Measurements from ENCODE around the gene ATG2A.
A peak's percentile ranks its signal among the peaks of the same experiment; 100 is the strongest.

Gene ATG2A

GRCh38 chr11:64864473-64865285 lies 52.3 kb downstream of the ATG2A start:
- no peak overlapping the region for H3K4me3 ChIP-seq (ENCODE audit: low read depth, low read length)
- peak; percentile 93 for DNase-seq (ENCODE audit: low read depth)
- TF ChIP-seq, protein P1, sequence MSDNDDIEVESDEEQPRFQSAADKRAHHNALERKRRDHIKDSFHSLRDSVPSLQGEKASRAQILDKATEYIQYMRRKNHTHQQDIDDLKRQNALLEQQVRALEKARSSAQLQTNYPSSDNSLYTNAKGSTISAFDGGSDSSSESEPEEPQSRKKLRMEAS (IDR thresholded peaks at IDR 0.05; ENCODE audit: low read depth, low read length): peak; percentile 28; the same call in 1 of the 2 replicates
- TF ChIP-seq CTCF (IDR thresholded peaks at IDR 0.05; ENCODE audit: low read depth, low read length) (no peak), MYC (IDR thresholded peaks at IDR 0.05; ENCODE audit: low read depth, low read length) (peak; percentile 54; the same call in 1 of the 2 replicates), POLR2A (IDR thresholded peaks at IDR 0.05; ENCODE audit: extremely low read depth, insufficient read length) (no peak)

DNA sequence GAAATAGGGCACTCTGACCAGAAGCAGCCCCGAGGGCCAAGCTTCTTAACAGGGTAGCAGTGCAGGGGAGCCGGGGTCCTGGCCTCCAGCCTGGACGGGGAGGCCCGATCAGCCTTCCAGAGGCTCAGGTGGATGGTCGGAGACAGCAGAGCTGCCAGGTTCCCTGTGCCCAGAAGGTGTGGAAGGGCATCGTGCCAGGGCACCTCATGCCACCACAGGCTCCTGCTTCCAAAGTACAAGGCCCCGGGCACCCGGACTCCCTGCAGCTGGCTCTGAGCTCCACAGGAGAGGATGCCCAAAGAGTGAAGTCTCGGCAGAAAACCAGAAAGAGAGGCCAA lies 52.9 kb downstream of the ATG2A start:
- H3K4me3 ChIP-seq (ENCODE audit: low read depth, low read length): no peak overlapping the region
- no peak for DNase-seq (ENCODE audit: low read depth)
- TF ChIP-seq MYC (IDR thresholded peaks at IDR 0.05; ENCODE audit: low read depth, low read length) (no peak), POLR2A (IDR thresholded peaks at IDR 0.05; ENCODE audit: extremely low read depth, insufficient read length) (no peak), CTCF (IDR thresholded peaks at IDR 0.05; ENCODE audit: low read depth, low read length) (no peak)
- TF ChIP-seq, protein P1 (IDR thresholded peaks at IDR 0.05; ENCODE audit: low read depth, low read length): no peak

GRCh38 chr11:64863391-64864060 lies 53.5 kb downstream of the ATG2A start:
- no peak overlapping the region for H3K4me3 ChIP-seq (ENCODE audit: low read depth, low read length)
- no peak for DNase-seq (ENCODE audit: low read depth)
- TF ChIP-seq, protein P1 (IDR thresholded peaks at IDR 0.05; ENCODE audit: low read depth, low read length): no peak
- no peak for TF ChIP-seq MYC (IDR thresholded peaks at IDR 0.05; ENCODE audit: low read depth, low read length)
- TF ChIP-seq CTCF (IDR thresholded peaks at IDR 0.05; ENCODE audit: low read depth, low read length): no peak
- no peak for TF ChIP-seq POLR2A (IDR thresholded peaks at IDR 0.05; ENCODE audit: extremely low read depth, insufficient read length)

- DNase-seq (ENCODE audit: low read depth): no peak
- no peak overlapping the region for H3K4me3 ChIP-seq (ENCODE audit: low read depth, low read length)
These were observed 54.0 kb downstream of the ATG2A start for GRCh38 chr11:64862987-64863390.

More at GRCh38 chr11:64862987-64863390, 54.0 kb downstream of the ATG2A start:
- TF ChIP-seq, protein P1 (IDR thresholded peaks at IDR 0.05; ENCODE audit: low read depth, low read length): no peak
- TF ChIP-seq MYC (IDR thresholded peaks at IDR 0.05; ENCODE audit: low read depth, low read length) (no peak), CTCF (IDR thresholded peaks at IDR 0.05; ENCODE audit: low read depth, low read length) (no peak), POLR2A (IDR thresholded peaks at IDR 0.05; ENCODE audit: extremely low read depth, insufficient read length) (no peak)
